ENCODE measurements around the gene WDR72.
"Not testable (repeated sequence)": the region's sequence is repeated elsewhere in the genome, so short reads cannot be mapped to it uniquely, and the experiment has no call there.

The WDR72 gene
- total RNA-seq: 0 to 0.43 (median 0.06) reads per million in 18 experiments

DNA sequence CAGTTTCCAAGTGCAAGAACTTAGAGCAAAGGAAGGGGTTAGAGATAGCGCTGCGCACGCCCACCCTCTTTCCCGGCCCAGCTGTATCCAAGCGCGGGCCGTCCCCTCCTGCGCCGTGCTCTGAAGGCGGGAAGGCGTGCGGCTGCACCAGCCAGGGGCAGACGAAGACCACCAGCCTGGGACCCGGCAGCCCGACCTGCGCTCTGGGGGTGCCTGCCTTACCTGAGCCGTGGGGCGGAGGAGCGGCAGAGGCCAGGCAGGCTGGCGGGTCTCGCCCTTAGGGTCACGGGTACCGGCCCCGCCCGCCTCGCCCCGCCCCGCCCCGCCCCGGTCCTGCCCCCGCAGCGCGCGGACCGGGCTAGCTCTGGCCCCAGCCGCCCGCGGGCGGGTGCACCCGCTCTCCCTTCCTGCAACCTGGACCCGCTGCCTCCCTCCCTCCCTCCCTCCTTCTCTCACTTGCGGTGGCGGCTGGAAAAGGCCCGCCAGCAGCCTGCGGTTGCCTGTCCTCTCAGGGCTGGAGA lies at the start of gene WDR72:
Gene WDR72, minus strand, starts transcription at position 253 of the 521 bp plus-strand sequence. CDS start 26,514 bp downstream, outside the sequence.
- DNase-seq: no peak

DNA sequence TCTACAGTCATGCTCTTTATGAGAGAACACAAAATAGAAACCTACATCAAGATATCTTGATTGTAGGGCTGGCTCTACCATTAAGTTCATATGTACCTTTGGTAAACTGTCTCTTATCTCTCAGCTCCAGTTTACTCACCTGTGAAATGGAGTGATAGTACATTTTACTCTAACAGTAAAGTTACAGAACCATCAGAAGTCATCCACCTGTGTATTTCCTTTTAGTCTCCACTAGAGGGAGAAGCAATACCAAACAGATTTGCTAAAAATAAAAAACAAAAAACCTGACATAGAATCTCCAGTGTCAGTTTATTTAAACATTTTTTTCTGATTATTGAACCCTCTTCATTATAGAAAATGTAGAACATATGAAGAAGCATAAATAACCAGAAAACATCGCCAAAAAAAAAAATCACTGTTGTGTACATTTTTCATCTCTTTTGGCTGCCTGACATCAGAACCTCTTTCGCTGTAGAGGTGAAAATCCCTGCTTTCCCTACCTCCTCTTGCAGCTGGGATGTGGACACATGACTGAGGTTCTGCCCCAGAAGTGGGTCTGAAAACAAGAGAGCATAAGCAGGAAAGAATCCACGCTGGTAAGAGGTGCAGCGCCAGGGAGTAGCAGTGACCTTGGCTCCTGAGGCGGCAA lies 48.7 kb upstream of the WDR72 start:
- no peak for DNase-seq

DNA sequence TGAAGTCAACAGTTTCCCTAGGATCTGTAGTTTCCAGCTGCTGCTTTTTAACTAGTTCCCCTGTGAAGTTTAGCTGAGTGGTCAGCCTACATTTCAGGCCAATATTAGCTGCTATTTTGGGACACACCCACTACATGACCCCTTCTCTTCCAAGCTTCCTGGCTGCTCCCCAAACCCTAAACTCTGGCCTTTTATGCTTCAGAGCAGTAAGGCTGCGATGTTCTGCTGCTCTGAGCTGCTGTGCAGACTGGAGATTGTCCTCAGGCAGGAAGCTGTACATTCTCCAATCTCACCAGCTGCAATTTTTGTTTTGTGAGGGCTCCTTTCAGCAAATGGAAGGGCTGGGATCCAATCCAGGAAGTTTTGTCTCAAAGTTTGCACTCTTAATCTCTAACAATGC lies 48.0 kb upstream of the WDR72 start:
- DNase-seq: no peak

DNA sequence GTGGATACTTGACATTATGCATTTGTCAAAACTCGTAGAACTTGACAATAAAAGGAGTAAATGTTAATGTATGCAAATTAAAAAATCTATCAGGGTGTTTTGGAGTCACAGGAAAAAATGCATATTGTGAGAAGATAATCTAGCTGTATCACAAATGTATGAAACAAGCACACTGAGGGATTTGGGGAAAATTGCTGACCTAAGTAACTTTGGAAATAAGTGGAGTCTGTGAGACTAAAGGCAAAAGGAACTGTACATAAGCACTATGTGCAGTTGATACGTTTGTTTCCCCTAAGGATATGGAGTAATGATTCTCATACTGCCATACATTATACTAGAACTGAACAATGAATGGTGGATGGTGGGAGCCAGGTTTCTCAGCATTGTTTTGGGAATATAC lies 43.2 kb upstream of the WDR72 start:
- DNase-seq: no peak

DNA sequence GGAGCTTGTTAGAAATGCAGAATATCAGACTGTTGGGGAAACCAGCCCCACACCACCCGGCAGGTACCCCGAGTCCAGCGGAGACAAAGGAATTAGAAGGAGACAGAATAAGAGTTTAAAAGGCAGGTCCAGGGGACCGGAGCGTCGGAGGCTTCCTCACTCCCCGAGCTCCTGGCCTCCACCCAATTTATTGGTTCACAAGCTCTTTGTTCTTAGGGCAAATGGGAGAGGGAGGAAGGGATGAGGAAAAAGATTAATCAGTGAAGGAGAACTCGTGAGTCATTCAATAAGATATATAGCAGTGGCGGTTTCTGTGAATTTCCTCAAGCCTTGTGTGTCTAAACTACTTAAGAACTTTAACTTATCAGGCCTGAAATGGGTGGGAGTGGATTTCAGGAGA lies 32.1 kb upstream of the WDR72 start:
- no peak for DNase-seq

DNA sequence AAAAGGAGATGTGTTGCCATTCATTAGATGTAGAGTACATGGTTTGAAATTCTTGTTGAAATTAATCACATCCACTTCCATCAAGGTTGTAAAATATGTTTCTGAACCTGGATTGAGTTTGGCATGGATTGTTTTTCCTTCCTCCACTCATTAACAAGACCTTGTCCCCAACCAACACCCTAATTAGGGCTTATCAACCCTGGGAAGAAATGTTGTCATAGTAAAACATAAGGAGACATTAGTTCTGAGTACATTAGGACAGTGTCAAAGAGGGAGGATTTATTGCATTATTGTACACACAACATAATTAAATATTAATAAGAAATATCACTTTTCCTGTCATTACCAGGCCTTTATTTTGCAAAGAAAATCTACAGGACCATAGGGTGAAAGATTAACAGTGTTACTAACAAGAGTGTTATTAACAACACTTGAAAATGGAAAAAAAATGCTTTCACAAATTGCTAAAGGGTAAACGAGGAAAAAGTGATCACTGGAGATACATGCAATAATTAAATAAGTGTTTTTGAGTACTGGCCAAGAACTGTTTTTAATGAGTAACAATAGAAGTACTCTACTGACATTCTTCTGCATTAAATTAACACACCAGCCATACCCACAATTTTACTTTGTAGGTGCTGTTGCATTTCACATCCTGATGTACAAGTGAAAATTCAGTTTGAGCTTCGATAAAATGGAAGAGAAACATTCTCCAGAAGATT lies 30.4 kb upstream of the WDR72 start:
- no peak for DNase-seq

DNA sequence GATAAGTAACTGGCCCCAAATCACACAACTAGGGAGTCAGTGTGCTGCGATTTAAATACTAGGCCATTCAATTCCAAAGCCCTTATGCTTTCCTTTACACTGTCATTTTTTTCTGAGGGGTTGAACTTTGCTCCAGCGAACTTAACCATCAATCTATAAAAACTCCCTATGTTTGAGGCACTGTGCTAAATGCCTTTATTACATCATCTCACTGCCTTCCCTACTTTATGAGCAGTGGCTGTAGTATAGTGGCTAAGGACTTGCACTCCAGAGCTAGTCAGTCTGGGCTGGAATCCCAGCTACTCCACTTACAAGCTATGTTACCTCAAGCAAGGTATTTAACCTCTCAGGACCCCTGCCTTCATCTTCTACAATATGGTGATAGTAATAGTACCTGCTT lies 26.9 kb upstream of the WDR72 start:
- no peak for DNase-seq

DNA sequence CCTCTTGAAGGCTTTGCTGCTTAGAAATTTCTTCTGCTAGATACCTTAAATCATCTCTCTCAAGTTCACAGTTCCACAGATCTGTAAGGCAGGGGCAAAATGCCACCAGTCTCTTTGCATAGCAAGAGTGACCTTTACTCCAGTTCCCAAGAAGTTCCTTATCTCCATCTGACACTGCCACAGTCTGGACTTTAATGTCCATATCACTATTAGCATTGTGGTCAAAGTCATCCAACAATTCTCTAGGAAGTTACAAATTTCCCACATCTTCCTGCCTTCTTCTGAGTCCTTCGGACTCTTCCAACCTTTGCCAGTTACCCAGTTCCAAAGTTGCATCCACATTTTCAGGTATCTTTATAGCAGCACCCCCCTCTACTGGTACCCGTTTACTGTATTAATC lies 25.8 kb upstream of the WDR72 start:
- not testable (repeated sequence) for DNase-seq

DNA sequence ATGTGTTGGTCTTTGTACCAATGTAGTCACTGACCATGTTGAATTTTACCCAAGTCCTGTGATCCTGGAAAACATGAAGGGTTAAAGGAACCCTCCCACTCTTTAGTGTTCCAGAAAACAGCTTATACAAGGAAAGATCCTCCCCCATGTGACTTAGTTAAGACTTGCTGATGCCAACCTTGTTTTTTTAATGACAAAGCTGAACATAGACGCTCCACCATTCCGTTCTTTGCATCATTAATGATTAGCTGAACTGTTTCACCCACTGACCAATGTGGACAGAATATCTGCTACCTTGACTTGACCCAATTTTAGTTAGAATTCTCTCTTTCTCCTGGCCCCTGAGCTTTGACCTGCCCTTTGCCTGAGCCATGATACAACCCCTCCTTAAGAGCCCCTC lies 3.5 kb upstream of the WDR72 start:
- DNase-seq: no peak

DNA sequence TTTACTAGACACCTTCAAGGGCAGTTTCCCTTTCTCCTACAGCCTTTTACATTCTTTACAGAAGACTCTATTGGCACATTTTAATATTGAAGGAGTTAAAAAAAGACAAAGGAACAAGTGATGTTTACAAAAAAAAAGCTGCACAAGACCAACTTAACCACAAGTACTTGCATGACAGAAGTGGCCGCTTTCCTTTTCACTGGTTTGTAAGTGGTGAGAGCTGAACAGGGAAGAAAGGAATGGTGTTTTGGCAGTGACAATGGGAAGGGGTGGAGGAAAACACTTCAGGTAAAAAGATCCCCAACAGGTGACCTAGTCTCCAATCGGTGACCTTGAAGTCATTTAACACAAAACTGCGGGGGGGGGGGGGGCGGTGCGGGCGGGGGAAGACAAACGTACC lies 1.1 kb downstream of the WDR72 start:
- no peak for DNase-seq

DNA sequence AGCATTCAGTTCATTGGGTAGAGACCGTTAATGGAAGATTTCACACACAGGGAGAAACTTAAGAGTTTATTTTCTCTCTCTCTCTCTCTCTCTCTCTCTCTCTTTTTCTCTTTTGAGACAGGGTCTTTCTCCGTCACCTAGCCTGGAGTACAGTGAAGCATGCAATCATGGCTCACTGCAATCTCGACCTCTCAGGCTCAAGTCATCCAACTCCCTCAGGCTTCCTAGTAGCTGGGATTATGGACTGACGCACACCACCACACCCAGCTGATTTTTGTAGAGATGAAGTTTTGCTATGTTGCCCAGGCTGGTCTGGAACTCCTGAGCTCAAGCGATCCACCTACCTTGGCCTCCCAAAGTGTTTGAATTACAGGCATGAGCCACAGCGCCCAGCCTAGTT lies 1.6 kb downstream of the WDR72 start:
- DNase-seq: no peak

DNA sequence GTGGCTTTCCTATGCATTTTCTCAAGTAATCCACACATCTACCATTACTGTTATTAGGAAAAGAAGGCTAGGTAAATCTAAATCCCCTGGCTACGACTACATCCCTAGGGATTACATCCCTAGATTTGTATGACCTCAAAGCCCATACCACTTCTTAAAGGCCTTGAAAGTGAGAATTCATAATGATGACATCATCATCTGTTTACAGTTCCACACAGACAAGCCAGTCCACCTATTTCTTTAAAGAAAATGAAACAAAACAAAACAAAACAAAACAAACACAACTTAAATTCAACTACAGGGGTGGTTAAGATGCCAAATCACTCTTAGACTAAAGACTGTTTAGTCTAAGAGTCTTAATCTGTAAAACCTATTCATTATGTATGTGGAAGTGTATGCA lies 5.7 kb downstream of the WDR72 start:
- DNase-seq: no peak

DNA sequence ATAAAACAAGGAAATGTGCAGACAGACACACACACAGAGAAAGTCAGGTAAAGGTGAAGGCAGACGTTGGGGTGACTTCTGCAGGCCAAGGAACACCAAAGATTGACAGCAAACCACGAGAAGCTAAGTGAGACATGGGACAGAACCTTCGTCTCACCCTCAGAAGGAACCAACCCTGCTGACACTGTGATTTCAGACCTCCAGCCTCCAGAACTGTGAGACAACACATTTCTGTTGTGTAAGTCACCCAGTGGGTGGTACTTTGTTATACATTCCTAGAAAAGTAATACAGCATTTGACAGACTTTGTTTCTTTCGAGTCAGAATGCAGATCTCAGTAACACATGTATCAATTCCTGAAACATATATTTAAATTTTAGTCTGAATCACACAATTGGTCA lies 7.1 kb downstream of the WDR72 start:
- DNase-seq: no peak

DNA sequence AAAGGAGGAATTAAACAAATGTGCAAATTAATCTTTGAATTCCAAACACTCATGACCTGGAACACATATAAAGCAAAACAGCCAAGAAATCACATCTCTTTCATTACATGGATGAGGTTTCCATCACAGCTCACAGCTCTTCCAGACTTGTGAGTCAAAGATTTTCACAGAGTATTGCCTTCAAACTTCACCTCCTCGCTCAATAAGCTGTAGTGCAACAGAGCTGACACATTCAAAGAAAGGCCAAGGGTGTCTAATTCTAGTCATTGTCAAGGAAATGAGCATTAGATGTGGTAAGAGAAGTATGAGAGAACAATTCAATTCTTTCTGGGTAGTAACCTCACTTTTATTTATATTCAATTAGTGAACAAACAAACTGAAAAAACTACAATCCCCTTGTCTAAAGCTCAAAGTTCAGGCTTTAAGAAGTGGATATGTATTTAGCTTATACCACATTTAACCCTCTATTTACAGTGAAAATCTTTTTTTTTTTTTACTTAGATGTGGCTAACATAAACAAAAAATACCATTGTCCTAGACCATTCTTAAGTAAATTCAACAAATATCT lies 11.9 kb downstream of the WDR72 start:
- DNase-seq: no peak

DNA sequence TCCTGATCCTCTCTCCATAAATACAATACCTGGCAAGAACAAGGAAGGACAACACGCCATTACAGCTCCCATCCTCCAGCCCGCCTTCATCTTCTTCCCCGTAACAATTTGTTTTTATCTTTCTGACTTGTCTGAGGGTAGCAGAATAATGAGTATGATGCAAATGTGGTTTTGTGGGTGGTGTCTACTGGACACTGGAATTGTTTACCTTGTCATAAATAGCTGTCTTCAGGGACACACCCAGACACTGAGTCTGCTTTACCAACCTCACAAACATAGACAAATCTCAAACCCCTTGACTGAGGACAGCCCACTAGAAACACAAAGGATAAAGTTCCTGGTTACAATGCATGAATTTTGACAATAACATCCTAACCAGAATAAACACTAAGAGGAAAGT lies 13.4 kb downstream of the WDR72 start:
- DNase-seq: no peak

DNA sequence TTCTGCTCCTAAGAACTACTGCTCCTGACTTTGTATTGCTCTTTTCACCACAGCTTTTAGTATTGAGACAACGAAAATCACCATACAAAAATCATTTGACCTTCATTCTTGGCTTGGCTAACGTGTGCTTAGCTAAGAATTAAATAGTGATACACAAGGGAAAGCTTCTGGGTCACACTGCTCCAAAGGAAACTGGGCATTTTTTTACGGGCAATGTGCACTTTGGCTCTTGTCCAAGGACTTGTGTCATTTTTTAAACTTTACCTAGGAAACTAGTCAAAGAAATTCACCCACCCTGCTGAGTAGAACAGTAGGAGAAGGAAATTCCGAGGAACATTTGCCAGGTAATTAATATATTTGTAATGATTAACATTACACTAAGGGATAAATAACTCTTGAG lies 19.8 kb downstream of the WDR72 start:
- no peak for DNase-seq

DNA sequence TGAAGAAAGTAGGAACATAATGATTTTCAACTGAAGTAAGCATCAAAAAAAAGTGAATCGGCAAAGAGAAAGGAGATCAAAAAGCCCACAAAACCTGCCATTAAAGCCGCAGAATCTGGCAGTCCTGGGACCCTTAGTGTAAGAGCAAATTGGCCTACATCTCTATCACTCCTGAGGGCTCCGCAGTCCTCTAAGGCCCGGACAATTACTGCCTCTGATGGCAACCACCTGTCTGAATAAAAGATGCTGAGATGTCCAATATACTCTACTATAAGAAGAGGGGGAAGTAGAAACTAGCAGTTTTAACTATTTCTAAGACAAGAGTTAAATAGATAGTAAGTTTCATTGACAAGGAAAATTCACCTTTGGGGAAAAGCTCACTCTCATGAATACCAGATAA lies 20.3 kb downstream of the WDR72 start:
- no peak for DNase-seq

DNA sequence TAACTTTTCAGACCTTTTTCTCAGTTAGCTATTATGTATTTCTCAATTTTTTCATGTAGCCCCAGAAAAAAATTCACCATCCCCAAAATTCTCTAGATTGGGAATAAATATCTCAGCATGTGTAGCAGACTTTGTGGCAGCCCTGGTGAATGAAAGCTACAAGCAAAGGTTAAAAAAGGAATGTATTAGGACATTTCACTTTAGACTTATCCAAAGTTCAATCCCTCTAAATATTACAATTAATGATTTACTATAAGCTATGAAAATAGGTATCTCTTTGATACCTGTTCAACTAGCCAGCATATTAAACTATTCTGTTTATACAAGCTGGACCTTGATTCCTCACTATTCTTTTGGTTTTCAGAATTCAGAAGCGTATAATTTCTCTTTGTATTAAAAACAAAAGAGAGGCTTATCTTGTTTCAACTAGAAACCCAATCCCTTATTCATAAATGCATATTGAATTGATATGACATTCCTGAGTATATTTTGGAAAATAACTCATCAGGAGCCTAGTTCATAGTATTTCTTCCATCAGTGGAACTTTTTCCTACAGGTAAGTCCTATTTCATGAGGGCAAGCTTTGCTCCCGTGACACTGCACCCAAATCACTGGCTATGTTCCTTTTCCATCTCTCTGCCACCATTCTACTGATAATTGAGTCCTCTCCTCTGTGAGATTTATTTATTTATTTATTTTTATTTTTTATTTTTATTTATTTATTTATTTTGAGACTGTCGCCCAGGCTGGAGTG lies 38.0 kb downstream of the WDR72 start:
- no peak for DNase-seq

DNA sequence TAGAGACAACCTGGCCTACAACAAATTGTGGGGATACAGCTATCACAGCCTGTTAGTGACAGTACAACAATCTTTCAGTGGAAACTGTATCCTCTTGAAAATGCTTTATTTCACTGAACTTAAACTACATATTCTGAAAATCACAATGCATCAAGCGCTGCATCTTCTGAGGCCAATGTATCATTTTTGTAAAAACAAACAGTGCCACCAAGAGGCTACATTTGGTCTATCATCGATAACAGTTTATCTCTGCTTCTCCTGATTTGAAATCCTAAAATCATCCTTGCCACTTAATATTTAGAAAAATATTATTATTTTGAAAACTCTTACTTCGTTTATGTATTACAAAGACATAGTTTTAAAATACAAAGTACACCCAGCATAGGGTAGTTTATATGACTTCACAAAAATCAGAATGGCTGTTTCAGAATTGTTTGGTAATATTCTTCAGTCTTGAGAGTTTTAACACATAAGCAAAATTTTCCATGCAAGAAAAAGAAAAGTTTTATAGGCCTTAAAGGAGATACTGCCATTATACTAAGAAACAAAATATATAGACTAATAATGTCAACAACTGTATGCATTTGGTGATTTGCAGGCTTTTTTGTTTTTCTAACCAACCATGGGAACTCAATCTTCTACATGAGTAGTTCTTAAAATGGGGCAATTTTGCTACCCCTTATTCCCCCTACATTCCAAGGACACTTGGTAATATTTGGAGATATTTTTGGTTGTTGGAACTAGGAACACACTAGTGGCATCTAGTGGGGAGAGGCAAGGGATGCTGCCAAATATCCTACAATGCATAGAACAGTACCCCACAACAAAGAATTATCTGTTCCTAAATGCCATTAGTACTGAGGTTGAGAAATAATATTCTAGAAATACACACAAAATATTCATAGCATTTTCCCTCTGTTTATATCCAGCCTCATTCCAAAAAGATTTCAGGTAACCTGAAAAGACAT lies 42.3 kb downstream of the WDR72 start:
- no peak for DNase-seq

DNA sequence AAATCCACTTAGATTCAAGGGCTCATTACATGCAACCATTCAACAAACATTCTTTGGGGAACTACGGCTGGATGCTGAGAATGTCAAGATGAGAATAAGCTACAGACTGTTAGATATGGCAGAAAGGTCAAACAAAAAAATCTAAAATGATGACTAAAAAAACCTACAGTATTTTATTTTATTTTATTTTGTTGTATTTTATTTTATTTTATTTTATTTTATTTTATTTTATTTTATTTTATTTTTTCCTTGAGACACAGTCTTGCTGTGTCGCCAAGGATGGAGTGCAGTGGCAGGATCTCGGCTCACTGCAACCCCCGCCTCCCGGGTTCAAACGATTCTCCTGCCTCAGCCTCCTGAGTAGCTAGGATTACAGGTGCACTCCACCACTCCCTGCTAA lies 46.2 kb downstream of the WDR72 start:
- no peak for DNase-seq

DNA sequence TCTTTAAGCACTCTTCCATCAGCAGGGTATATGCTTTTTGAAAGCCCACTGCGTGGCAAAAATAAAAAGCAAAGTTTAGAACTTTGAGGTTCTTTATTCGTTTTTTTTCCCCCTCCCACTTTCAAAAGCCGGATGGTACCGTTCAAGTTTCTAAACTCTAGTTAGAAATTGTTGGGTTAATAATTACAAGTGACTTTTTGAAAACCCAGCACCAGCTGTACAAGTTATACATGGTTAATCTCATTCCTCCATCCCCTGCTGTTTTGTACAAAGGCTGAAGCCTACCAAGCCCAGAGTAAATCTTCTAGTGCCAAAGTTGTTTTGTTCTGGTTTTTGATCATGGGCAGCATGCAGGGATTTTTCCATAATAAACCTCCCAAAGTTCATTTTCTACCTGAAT lies 48.6 kb downstream of the WDR72 start:
- no peak for DNase-seq

DNA sequence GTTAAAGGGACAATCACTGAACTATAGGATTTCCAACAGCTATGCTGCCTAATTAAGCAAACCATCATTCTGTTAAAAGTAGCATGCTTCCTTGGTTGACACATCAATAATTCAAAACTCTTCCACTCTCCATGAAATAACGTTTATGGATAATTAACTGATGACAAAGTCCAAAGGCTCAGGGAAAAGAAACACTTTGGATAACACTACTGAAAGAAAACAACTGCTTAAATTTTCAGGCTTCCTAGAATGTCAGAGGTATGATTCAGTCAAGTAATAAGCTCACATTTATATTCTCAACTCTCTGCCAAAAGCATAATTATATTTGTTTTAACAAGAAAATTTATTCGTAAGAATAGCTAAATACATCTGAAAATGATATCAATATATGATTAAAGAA lies 49.6 kb downstream of the WDR72 start:
- DNase-seq: no peak

All from inflammatory macrophage (primary cell).